PFSK-1 (cell line): ENCODE measurements around the gene RCCD1.

ENCODE experiments used
- FOXP2 ChIP-seq: optimal IDR thresholded peaks from 2 replicates; pipeline ENCODE3; 2011; ENCODE audit warnings: borderline replicate concordance, control low read depth, inconsistent platforms; ENCODE audit not compliant: insufficient read depth; ENCODE audit errors: extremely low read length, extremely low read depth
- POLR2AphosphoS5 ChIP-seq: IDR thresholded peaks from 2 replicates; pipeline ENCODE4 v1.6.1; 2012; ENCODE audit warnings: low read depth, mild to moderate bottlenecking, control low read depth, low read length, moderate library complexity
- REST ChIP-seq, 2 experiments: IDR thresholded peaks; 2 replicates each; pipeline versions ENCODE4 v1.6.1 to v1.8.0; 2011 to 2012; ENCODE audit warnings: low read depth in 2 of 2, low read length in 2 of 2, control low read depth in 1 of 2, inconsistent platforms in 1 of 2, mild to moderate bottlenecking in 1 of 2, moderate library complexity in 1 of 2; ENCODE audit not compliant: insufficient read depth in 1 of 2
- SIN3A ChIP-seq: IDR thresholded peaks from 2 replicates; pipeline ENCODE4 v1.6.1; 2012; ENCODE audit warnings: mild to moderate bottlenecking, low read length, moderate library complexity, borderline replicate concordance; ENCODE audit not compliant: insufficient read depth
- TAF1 ChIP-seq: IDR thresholded peaks from 2 replicates; pipeline ENCODE4 v1.6.1; 2012; ENCODE audit warnings: low read length, control low read depth, borderline replicate concordance; ENCODE audit not compliant: insufficient read depth

The RCCD1 gene

GRCh38 chr15:90991587-90992285, 37.1 kb downstream of the RCCD1 start:
- TF ChIP-seq SIN3A: no peak
- no peak for TF ChIP-seq POLR2AphosphoS5
- TF ChIP-seq TAF1: no peak
- TF ChIP-seq FOXP2: no peak
- TF ChIP-seq REST (IDR thresholded peaks at IDR 0.05; ENCODE audit: insufficient read depth in 1 of 2, low read depth in 2 of 2, low read length in 2 of 2): no peak

- TF ChIP-seq REST (IDR thresholded peaks at IDR 0.05; ENCODE audit: insufficient read depth in 1 of 2, low read depth in 2 of 2, low read length in 2 of 2): no peak
- TF ChIP-seq TAF1: no peak
- TF ChIP-seq FOXP2: no peak
- TF ChIP-seq POLR2AphosphoS5: no peak
Measured at GRCh38 chr15:90994059-90994416, 39.4 kb downstream of the RCCD1 start.

- TF ChIP-seq REST (IDR thresholded peaks at IDR 0.05; ENCODE audit: insufficient read depth in 1 of 2, low read depth in 2 of 2, low read length in 2 of 2): no peak
- peak; percentile 54; the same call in 1 of the 2 replicates for TF ChIP-seq SIN3A
- no peak for TF ChIP-seq TAF1
- TF ChIP-seq POLR2AphosphoS5: peak; percentile 81
- TF ChIP-seq FOXP2: peak; percentile 92
Measured at GRCh38 chr15:90994417-90995311, 40.0 kb downstream of the RCCD1 start, which contains the start of gene PRC1. PRC1 (minus strand) TSS chr15:90994535; CDS start chr15:90994417, 118 bp downstream.

GRCh38 chr15:90998737-90999136, 44.1 kb downstream of the RCCD1 start:
- no peak for TF ChIP-seq TAF1
- TF ChIP-seq SIN3A: no peak
- no peak for TF ChIP-seq POLR2AphosphoS5
- TF ChIP-seq REST (IDR thresholded peaks at IDR 0.05; ENCODE audit: insufficient read depth in 1 of 2, low read depth in 2 of 2, low read length in 2 of 2): no peak
- no peak for TF ChIP-seq FOXP2
